AG09319 (cell line): Measurements from ENCODE around the gene MPND.

Experiments used
- DNase-seq: peaks from one replicate; pipeline ENCODE4 v3.0.0-alpha.2; 2010; ENCODE audit warnings: low read depth; ENCODE audit errors: extremely low read depth
- CTCF ChIP-seq: IDR thresholded peaks from 2 replicates; pipeline ENCODE4 v1.5.1; 2011; ENCODE audit warnings: low read depth, mild to moderate bottlenecking, inconsistent platforms, low read length, moderate library complexity

MPND gene

DNA sequence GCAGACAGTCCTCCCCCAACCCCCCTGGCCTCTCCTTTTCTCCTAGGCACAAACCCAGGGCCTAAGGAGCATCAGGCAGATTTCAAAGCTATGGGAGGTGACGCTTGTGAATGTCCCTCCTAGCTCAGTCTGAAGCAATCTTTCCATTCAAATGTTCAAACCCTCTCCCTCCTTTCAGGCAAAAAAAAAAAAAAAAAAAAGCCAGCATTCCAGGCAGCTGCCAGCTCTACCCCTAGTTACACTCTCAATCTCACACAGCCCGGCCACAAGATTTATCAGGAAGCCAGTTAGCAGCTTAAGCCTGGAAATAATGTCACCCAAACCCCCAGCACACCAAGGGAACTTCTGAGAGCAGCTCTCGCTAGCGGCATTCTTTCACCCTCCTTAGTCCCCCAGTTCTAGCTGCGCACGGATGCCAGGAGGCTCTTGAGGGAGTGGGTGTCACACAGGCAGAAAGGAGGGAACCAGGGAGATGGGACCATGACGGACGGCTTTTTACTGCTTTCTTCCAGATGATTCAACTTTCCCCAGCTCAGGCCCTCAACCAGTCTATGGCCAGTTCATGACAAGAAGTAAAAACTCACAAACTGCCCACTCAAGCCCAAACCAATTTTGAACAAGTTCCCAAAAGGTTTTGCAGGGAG, 50.7 kb downstream of the MPND start:
- no peak for TF ChIP-seq CTCF

GRCh38 chr19:4396949-4397783, 53.8 kb downstream of the MPND start:
- no peak for TF ChIP-seq CTCF
- no peak for DNase-seq

More for the DNA sequence above, 50.7 kb downstream of the MPND start:
- DNase-seq = no peak

DNA sequence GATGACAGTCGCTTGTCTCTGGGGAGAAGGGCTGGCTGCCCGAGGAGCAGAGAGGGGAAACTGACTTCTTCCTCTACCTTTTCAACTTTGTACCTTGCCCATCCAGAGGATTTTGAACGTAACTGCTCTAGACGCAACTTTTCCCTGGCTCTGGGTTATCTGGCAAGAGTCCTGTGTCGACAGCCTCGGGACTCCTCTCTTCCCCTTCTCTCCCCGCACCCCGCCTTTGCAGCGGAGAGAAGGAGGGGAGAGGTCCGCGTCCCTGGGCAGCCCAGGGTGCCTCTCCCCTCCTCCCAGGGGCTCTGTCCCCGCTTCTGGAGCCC, 56.4 kb downstream of the MPND start:
- no peak for TF ChIP-seq CTCF
- DNase-seq = no peak

DNA sequence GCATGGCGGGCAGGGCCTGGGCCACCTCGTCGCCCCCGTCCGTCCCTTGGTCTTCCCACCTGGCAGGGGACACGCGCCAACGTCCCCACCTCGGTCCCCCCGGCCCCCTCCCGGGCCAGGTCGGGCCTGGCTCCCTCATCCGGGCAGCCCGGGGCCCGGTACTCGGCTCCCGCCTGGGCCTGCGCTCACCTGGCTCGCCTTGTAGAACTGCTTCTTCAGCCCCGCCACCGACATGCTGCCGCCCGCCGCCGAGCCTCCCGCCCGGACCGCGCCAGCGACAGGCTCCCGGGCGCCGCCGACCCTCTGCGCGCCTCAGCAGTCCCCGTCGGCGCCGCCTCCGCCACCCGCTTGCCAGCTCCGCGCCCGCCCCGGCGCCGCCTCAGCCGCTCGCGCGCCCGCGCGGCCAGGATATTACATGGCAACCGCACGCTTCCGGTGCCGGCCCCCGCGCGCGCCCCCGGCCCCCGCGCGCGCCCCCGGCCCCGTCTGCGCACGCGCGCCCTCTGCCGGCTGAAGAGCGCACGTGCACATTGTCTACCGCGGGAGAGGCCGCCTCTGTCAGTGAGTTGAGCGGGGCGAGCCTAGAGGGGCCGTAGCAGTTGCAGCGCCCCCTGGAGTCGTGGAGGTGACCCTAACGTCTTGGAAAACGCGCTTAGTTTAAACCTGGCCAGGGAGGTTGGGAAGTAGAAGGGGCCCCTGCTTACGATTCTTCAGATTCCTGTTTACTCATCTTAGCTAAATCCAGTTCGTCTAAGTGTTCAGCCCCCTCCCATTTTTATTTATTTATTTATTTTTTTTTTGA, 57.0 kb downstream of the MPND start, which contains the start of gene SH3GL1:
Gene SH3GL1, minus strand, starts transcription at position 413 of the 802 bp plus-strand sequence. Its CDS starts 179 bp downstream, at position 234.
- peak; percentile 79 for DNase-seq
- peak; percentile 89 for TF ChIP-seq CTCF

- TF ChIP-seq CTCF = no peak
- DNase-seq = no peak
Observed at GRCh38 chr19:4401769-4402170, 58.4 kb downstream of the MPND start.

DNA sequence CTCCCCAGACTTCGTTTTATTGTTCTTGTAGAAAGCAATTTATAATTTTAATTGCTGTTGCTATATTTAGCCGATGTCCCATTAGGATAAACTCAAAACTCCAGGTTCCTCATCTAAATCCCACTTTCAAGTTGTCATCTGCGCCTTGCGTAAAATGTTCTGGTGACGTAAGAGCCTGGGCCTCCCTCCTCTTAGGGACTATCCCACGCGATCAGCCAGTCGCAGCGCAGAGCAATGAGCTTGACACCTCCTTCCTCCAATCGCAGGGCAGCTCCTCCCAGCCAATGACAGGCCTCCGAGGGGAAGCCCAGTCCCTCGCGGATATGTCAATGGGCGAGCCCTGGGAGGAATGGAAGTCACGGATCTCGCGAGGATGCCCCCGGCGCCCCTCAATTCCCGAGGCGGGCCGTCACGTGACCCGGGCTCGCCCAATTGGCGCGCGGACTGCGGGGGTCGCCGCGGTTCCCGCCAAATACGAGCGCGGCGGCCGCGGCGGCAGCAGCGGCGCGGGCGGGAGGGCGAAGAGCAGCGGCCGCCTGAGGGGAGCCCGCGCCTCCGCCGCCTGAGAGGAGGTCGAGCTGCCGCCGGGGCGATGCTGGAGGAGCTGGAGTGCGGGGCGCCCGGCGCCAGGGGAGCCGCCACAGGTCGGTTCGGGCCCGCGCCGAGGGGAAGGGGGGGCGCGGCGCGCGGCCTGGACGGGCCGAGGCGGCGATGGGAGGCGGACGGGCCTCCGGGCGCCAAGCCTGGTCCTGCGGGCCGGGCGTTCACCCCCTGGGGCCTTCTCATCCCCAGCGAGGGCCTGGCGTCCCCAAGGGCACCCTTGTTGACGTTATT, 59.0 kb downstream of the MPND start, which contains the start of gene CHAF1A:
Gene CHAF1A, plus strand, starts transcription at position 470 of the 834 bp plus-strand sequence. Its CDS starts 123 bp downstream, at position 593.
- DNase-seq = peak; percentile 100
- no peak for TF ChIP-seq CTCF
